ENCODE measurements around the gene GSN.

GRCh38 chr9:121289772-121290370, 21.9 kb downstream of the GSN start:
- TF ChIP-seq, protein P1, sequence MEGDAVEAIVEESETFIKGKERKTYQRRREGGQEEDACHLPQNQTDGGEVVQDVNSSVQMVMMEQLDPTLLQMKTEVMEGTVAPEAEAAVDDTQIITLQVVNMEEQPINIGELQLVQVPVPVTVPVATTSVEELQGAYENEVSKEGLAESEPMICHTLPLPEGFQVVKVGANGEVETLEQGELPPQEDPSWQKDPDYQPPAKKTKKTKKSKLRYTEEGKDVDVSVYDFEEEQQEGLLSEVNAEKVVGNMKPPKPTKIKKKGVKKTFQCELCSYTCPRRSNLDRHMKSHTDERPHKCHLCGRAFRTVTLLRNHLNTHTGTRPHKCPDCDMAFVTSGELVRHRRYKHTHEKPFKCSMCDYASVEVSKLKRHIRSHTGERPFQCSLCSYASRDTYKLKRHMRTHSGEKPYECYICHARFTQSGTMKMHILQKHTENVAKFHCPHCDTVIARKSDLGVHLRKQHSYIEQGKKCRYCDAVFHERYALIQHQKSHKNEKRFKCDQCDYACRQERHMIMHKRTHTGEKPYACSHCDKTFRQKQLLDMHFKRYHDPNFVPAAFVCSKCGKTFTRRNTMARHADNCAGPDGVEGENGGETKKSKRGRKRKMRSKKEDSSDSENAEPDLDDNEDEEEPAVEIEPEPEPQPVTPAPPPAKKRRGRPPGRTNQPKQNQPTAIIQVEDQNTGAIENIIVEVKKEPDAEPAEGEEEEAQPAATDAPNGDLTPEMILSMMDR (IDR thresholded peaks at IDR 0.05), result no peak
- no peak for TF ChIP-seq POLR2A (IDR thresholded peaks at IDR 0.05)

All from Peyer's patch (tissue), 4 donors.